ENCODE results near the gene CLMP. TPM values are rescaled to one million over a fixed set of nuclear protein-coding genes. Genes with fewer than 3 reads are reported as not detected.

The CLMP gene
- total and polyA plus RNA-seq, 3 donors from 2014 or later = 6.0 to 6.5 (median 6.3) TPM

- 70 to 72% methylated on average over 4 of the region's 4 CpGs for WGBS, 2 donors
Measured at GRCh38 chr11:123214396-123214795, 19.3 kb upstream of the CLMP start.

GRCh38 chr11:123213307-123213771 lies 18.3 kb upstream of the CLMP start:
- Histone ChIP-seq H3K36me3 (ENCODE audit: low read depth, missing control alignments) (no peaks in the 10 kb centered on the region), H3K9me3 (no peaks in the 10 kb centered on the region), H3K27me3 (no peaks in the 10 kb centered on the region), H3K4me1 (no peaks in the 10 kb centered on the region), H3K4me3 (no peak overlapping the region), H3K27ac (no peak overlapping the region)
- 87 to 89% methylated on average over 11 of the region's 11 CpGs for WGBS, 2 donors
- intact Hi-C loops (cut with DNase I; ENCODE audit: low total_unique reads) = no loop called here
- DNase-seq = no peak
- TF ChIP-seq POLR2A (IDR thresholded peaks at IDR 0.05) = no peak
- TF ChIP-seq, protein P1, sequence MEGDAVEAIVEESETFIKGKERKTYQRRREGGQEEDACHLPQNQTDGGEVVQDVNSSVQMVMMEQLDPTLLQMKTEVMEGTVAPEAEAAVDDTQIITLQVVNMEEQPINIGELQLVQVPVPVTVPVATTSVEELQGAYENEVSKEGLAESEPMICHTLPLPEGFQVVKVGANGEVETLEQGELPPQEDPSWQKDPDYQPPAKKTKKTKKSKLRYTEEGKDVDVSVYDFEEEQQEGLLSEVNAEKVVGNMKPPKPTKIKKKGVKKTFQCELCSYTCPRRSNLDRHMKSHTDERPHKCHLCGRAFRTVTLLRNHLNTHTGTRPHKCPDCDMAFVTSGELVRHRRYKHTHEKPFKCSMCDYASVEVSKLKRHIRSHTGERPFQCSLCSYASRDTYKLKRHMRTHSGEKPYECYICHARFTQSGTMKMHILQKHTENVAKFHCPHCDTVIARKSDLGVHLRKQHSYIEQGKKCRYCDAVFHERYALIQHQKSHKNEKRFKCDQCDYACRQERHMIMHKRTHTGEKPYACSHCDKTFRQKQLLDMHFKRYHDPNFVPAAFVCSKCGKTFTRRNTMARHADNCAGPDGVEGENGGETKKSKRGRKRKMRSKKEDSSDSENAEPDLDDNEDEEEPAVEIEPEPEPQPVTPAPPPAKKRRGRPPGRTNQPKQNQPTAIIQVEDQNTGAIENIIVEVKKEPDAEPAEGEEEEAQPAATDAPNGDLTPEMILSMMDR (IDR thresholded peaks at IDR 0.05) = no peak

More at GRCh38 chr11:123214396-123214795, 19.3 kb upstream of the CLMP start:
- no peak overlapping the region for H3K4me3 ChIP-seq
- intact Hi-C loops (cut with DNase I; ENCODE audit: low total_unique reads) = no loop called here
- no peaks in the 10 kb centered on the region for H3K27me3 ChIP-seq
- H3K27ac ChIP-seq = no peak overlapping the region
- H3K36me3 ChIP-seq (ENCODE audit: low read depth, missing control alignments) = no peaks in the 10 kb centered on the region
- no peak for DNase-seq
- TF ChIP-seq POLR2A (IDR thresholded peaks at IDR 0.05) = no peak
- TF ChIP-seq, protein P1 (IDR thresholded peaks at IDR 0.05) = no peak
- H3K9me3 ChIP-seq = no peaks in the 10 kb centered on the region
- no peaks in the 10 kb centered on the region for H3K4me1 ChIP-seq

DNA sequence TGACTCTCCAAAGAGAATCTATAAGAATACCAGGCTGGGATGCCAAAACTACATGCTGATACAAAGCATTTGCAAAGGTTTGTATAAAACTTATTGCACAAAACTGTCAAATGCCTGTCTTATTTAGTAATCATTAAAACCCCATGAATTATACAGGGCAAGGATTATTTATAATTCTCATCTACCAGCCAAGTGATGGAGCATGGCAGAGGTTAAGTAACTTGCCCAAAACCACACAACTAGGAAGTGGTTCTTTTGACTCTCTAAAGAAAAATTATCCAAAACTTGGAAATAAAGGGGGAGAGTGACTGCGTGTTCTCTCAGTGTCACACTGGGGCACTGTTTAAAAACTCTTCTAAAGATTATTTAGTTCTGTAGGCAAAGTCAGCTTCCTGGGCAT lies 17.4 kb upstream of the CLMP start:
- no peaks in the 10 kb centered on the region for H3K4me1 ChIP-seq
- H3K4me3 ChIP-seq = no peak overlapping the region
- no peak for DNase-seq
- no peaks in the 10 kb centered on the region for H3K27me3 ChIP-seq
- no peak for TF ChIP-seq POLR2A (IDR thresholded peaks at IDR 0.05)
- TF ChIP-seq, protein P1 (IDR thresholded peaks at IDR 0.05) = no peak
- no peaks in the 10 kb centered on the region for H3K9me3 ChIP-seq
- intact Hi-C loops (cut with DNase I; ENCODE audit: low total_unique reads) = no loop called here
- WGBS, 2 donors = 30 to 64% methylated on average over 1 of the region's 1 CpG
- no peaks in the 10 kb centered on the region for H3K36me3 ChIP-seq (ENCODE audit: low read depth, missing control alignments)
- no peak overlapping the region for H3K27ac ChIP-seq

DNA sequence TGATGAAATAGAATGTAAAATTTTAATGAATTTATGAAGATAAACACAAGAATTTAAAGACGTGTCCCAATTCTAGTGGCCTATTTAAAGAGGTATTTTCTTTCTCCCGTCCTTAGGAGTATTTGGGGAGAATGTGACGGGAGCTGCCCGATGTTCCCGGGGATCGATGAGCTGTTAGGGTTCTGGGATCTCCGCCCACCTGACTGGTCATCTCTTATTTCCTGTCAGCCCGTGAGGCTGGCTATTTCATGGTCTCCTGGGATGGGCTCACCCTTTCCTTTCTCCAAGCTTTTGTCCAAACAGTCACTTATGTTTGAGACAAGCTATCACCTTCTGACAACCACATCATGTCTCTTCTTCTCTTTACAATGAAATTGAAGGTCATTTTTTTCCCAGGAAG lies 16.9 kb upstream of the CLMP start:
- intact Hi-C loops (cut with DNase I; ENCODE audit: low total_unique reads) = no loop called here
- DNase-seq = no peak
- no peak overlapping the region for H3K27ac ChIP-seq
- H3K27me3 ChIP-seq = no peaks in the 10 kb centered on the region
- TF ChIP-seq, protein P1 (IDR thresholded peaks at IDR 0.05) = no peak
- no peak for TF ChIP-seq POLR2A (IDR thresholded peaks at IDR 0.05)
- 39 to 43% methylated on average over 8 of the region's 8 CpGs for WGBS, 2 donors
- no peaks in the 10 kb centered on the region for H3K9me3 ChIP-seq
- no peaks in the 10 kb centered on the region for H3K36me3 ChIP-seq (ENCODE audit: low read depth, missing control alignments)
- no peak overlapping the region for H3K4me3 ChIP-seq
- no peaks in the 10 kb centered on the region for H3K4me1 ChIP-seq

- Histone ChIP-seq H3K9me3 (no peaks in the 10 kb centered on the region), H3K4me3 (no peak overlapping the region), H3K36me3 (ENCODE audit: low read depth, missing control alignments) (no peaks in the 10 kb centered on the region), H3K4me1 (no peaks in the 10 kb centered on the region), H3K27ac (no peak overlapping the region), H3K27me3 (no peaks in the 10 kb centered on the region)
- no peak for DNase-seq
- intact Hi-C loops (cut with DNase I; ENCODE audit: low total_unique reads) = no loop called here
- 33 to 40% methylated on average over 11 of the region's 11 CpGs for WGBS, 2 donors
- TF ChIP-seq, protein P1 (IDR thresholded peaks at IDR 0.05) = no peak
- no peak for TF ChIP-seq POLR2A (IDR thresholded peaks at IDR 0.05)
Measured at GRCh38 chr11:123211149-123211852, 16.3 kb upstream of the CLMP start.

Measured in testis (tissue), 3 donors.